HG03039 (cell line): ENCODE data around the gene OPRL1.

Source experiments
- ATAC-seq: cut with Tn5 transposase; IDR thresholded peaks from one replicate; pipeline ENCODE4 v1.9.1; 2021; ENCODE audit warnings: mild to moderate bottlenecking, moderate library complexity; ENCODE audit not compliant: unreplicated experiment

Gene OPRL1

GRCh38 chr20:64101731-64102621, 22.1 kb downstream of the OPRL1 start:
- ATAC-seq = no peak

- ATAC-seq = no peak
Measured at GRCh38 chr20:64102647-64103354, 22.9 kb downstream of the OPRL1 start.

GRCh38 chr20:64103871-64104666, 24.2 kb downstream of the OPRL1 start:
- no peak for ATAC-seq

- no peak for ATAC-seq
Measured at GRCh38 chr20:64104667-64105451, 25.0 kb downstream of the OPRL1 start.

GRCh38 chr20:64105846-64106434, 26.1 kb downstream of the OPRL1 start:
- ATAC-seq = no peak

- no peak for ATAC-seq
Measured at GRCh38 chr20:64106435-64106961, 26.6 kb downstream of the OPRL1 start.

- ATAC-seq = no peak
Measured at GRCh38 chr20:64106981-64107735, 27.3 kb downstream of the OPRL1 start, which contains the start of gene NPBWR2. Gene NPBWR2 (minus strand): TSS chr20:64107565. CDS start chr20:64106831, 734 bp downstream.

- ATAC-seq = no peak
Measured at GRCh38 chr20:64107736-64108457, 28.0 kb downstream of the OPRL1 start.

- ATAC-seq = no peak
Measured at GRCh38 chr20:64108731-64109681, 29.1 kb downstream of the OPRL1 start.

- ATAC-seq = no peak
Measured at GRCh38 chr20:64109831-64110391, 30.0 kb downstream of the OPRL1 start.

GRCh38 chr20:64110411-64111068, 30.7 kb downstream of the OPRL1 start:
- no peak for ATAC-seq

- no peak for ATAC-seq
Measured at GRCh38 chr20:64111841-64112641, 32.2 kb downstream of the OPRL1 start.

- ATAC-seq = no peak
Measured at GRCh38 chr20:64112691-64113443, 33.0 kb downstream of the OPRL1 start.

GRCh38 chr20:64113444-64113775, 33.5 kb downstream of the OPRL1 start:
- ATAC-seq = no peak

GRCh38 chr20:64113796-64114355, 34.0 kb downstream of the OPRL1 start:
- no peak for ATAC-seq
